ENCODE data around the gene TSPAN19. TPM values are rescaled to one million over a fixed set of nuclear protein-coding genes. Genes with fewer than 3 reads are reported as not detected.

Gene TSPAN19
- total RNA-seq, 1 donor from 2014 or later = 0.84 TPM

DNA sequence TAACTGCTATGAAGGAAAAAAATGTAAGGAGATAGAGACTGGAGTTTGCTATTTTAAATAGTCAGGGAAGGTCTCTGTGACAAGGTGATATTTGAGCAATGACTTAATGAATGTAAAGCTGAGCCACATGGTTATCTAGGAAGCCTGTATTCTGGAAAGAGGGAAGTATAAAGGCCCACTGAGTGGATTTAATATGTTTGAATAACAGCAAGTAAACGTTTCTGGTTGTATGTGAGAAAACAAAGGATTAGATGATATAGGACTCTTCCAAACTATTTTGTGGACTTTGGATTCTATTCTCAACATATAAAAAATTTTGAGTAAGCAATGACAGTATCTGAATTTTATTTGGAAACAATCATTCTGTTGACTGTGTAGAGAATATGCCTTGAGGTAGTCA, 5.3 kb upstream of the TSPAN19 start:
- H3K4me3 Mint-ChIP-seq = no peak overlapping the region

DNA sequence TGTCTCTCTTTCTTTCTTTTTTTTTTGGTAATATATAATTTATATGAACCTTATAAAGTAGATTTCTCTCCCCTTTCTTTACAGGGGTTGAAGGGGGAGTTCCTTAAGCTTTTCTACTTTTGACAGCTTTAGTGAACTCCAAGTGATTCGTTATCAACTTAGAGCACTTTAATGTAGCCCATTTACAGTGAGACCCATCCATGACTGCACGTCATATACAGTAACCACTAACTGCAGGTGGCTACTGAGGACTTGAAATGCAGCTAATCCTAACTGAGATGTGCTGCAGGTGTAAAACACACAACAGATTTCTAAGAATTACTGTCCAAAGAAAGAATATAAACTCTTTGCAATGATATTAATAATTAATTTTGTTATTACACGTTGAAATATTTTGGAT, 656 bp upstream of the TSPAN19 start:
- Mint-ChIP-seq H3K27ac (ENCODE audit: unreplicated experiment) (no peak overlapping the region), H3K4me3 (peak overlapping the region; percentile 90), H3K36me3 (ENCODE audit: low read depth) (no peaks in the 10 kb centered on the region), H3K9me3 (no peaks in the 10 kb centered on the region), H3K27me3 (ENCODE audit: low read depth) (peaks cover 41% of the 10 kb centered on the region), H3K4me1 (peaks cover 10% of the 10 kb centered on the region)
- TF ChIP-seq, protein P1, sequence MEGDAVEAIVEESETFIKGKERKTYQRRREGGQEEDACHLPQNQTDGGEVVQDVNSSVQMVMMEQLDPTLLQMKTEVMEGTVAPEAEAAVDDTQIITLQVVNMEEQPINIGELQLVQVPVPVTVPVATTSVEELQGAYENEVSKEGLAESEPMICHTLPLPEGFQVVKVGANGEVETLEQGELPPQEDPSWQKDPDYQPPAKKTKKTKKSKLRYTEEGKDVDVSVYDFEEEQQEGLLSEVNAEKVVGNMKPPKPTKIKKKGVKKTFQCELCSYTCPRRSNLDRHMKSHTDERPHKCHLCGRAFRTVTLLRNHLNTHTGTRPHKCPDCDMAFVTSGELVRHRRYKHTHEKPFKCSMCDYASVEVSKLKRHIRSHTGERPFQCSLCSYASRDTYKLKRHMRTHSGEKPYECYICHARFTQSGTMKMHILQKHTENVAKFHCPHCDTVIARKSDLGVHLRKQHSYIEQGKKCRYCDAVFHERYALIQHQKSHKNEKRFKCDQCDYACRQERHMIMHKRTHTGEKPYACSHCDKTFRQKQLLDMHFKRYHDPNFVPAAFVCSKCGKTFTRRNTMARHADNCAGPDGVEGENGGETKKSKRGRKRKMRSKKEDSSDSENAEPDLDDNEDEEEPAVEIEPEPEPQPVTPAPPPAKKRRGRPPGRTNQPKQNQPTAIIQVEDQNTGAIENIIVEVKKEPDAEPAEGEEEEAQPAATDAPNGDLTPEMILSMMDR (conservative IDR thresholded peaks at IDR 0.05) = no peak
- DNase-seq (ENCODE audit: low read depth, low spot score) = no peak

More for the DNA sequence above, 5.3 kb upstream of the TSPAN19 start:
- H3K4me1 Mint-ChIP-seq = peaks cover 3% of the 10 kb centered on the region
- H3K9me3 Mint-ChIP-seq = no peaks in the 10 kb centered on the region
- no peaks in the 10 kb centered on the region for H3K36me3 Mint-ChIP-seq (ENCODE audit: low read depth)
- TF ChIP-seq, protein P1 (conservative IDR thresholded peaks at IDR 0.05) = no peak
- H3K27ac Mint-ChIP-seq (ENCODE audit: unreplicated experiment) = no peak overlapping the region
- peaks cover 9% of the 10 kb centered on the region for H3K27me3 Mint-ChIP-seq (ENCODE audit: low read depth)
- DNase-seq (ENCODE audit: low read depth, low spot score) = no peak

DNA sequence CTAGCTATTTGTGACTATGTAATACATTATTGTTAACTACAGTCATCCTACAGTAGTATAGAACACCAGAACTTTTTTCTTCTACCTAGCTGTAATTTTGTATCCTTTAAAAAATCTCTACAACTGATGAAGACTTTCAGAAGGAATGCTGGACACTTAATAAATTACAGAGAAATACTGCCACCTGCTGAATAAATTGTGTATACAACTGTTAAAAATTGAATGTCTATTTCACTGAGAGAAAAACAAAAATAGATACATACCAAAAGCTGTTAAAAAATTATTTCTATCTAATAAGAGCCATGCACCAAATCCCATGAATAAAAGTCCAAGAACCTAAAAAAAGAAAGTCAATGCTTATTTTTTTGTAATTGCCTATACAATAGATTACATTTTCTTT, 6.6 kb downstream of the TSPAN19 start:
- DNase-seq (ENCODE audit: low read depth, low spot score) = no peak
- TF ChIP-seq, protein P1 (conservative IDR thresholded peaks at IDR 0.05) = peak; percentile 78
- H3K27me3 Mint-ChIP-seq (ENCODE audit: low read depth) = peaks cover 60% of the 10 kb centered on the region
- H3K27ac Mint-ChIP-seq (ENCODE audit: unreplicated experiment) = no peak overlapping the region
- H3K9me3 Mint-ChIP-seq = no peaks in the 10 kb centered on the region
- H3K4me3 Mint-ChIP-seq = no peak overlapping the region
- H3K4me1 Mint-ChIP-seq = no peaks in the 10 kb centered on the region
- H3K36me3 Mint-ChIP-seq (ENCODE audit: low read depth) = no peaks in the 10 kb centered on the region

DNA sequence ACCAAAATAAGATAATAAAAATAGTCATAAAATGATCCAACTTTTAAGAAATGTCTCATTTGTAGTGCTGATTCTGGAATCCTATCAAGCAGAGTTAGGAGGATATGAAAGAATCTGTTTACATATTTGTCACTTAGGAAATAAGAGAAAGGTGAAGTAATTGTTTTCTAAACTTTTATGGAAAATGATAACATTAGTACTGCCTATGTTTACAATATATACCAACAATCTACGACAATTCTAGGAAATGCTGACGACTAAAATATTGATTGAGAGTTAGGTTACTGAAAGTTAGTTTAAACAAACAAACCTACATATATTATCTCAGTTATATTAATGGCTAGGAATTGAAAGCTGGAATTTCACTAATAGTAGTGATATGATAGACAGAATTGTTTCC, 18.0 kb downstream of the TSPAN19 start:
- Mint-ChIP-seq H3K27ac (ENCODE audit: unreplicated experiment) (no peak overlapping the region), H3K4me3 (no peak overlapping the region), H3K4me1 (peaks cover 4% of the 10 kb centered on the region), H3K36me3 (ENCODE audit: low read depth) (no peaks in the 10 kb centered on the region), H3K9me3 (peaks cover 2% of the 10 kb centered on the region), H3K27me3 (ENCODE audit: low read depth) (no peaks in the 10 kb centered on the region)
- DNase-seq (ENCODE audit: low read depth, low spot score) = no peak
- TF ChIP-seq, protein P1 (conservative IDR thresholded peaks at IDR 0.05) = no peak

DNA sequence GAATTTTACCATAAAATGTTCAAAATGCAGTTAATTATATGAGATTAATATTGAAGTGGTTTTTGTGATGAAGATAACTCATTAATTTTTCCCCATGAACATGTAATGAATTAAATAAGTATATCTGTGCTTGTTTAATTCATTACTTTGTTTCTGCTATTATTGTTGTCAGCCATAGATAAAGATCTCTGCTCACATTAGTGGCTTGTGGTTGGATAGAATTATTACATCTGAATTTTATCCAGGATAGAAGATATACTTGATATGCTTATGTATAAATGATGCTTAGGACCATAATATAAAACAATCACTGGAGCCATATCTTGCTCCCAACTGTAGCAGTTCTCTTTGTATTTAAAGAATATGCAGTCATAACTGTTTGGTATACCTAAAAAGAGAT, 18.5 kb downstream of the TSPAN19 start:
- DNase-seq (ENCODE audit: low read depth, low spot score) = no peak

More for the DNA sequence above, 18.5 kb downstream of the TSPAN19 start:
- TF ChIP-seq, protein P1 (conservative IDR thresholded peaks at IDR 0.05) = no peak
- no peak overlapping the region for H3K4me3 Mint-ChIP-seq
- peaks cover 2% of the 10 kb centered on the region for H3K9me3 Mint-ChIP-seq
- peaks cover 4% of the 10 kb centered on the region for H3K4me1 Mint-ChIP-seq
- H3K36me3 Mint-ChIP-seq (ENCODE audit: low read depth) = no peaks in the 10 kb centered on the region
- no peak overlapping the region for H3K27ac Mint-ChIP-seq (ENCODE audit: unreplicated experiment)
- no peaks in the 10 kb centered on the region for H3K27me3 Mint-ChIP-seq (ENCODE audit: low read depth)

Data from neural crest cell (in vitro differentiated cells).